Breast epithelium (tissue), 4 donors: ENCODE measurements around the gene TNFAIP1. TPM values are rescaled to one million over a fixed set of nuclear protein-coding genes. Genes with fewer than 3 reads are reported as not detected.

Experiments
- DNase-seq, 2 donors: peaks; one replicate each; pipeline ENCODE4 v3.0.0-alpha.2; 2019; ENCODE audit warnings: low spot score in 2 of 2
- H3K27ac ChIP-seq, 2 donors: fragments of 200-600 bp; sonication (generic) in 1 of 2; one replicate each; pipeline ENCODE4 v1.5.1; 2016 to 2019; ENCODE audit warnings: mild to moderate bottlenecking in 1 of 2
- H3K27me3 ChIP-seq, 2 donors: fragments of 200-600 bp; sonication (generic) in 1 of 2; one replicate each; pipeline versions ENCODE4 v1.5.1 to v1.6.0; 2017 to 2019; ENCODE audit warnings: control low read depth in 1 of 2, mild to moderate bottlenecking in 1 of 2
- H3K36me3 ChIP-seq: fragments of 200-600 bp; one replicate; pipeline ENCODE4 v1.5.1; 2019
- H3K4me1 ChIP-seq, 2 donors: fragments of 200-600 bp; sonication (generic); one replicate each; pipeline ENCODE4 v1.5.1; 2016 to 2019; ENCODE audit warnings: control low read depth in 1 of 2
- H3K4me3 ChIP-seq, 3 donors: fragments of 200-600 bp; sonication (generic); 1 replicate in 2 of 3; 2 replicates in 1 of 3; pipeline ENCODE4 v1.5.1; 2016 to 2019; ENCODE audit warnings: mild to moderate bottlenecking in 3 of 3, moderate library complexity in 2 of 3
- H3K9me3 ChIP-seq, 2 donors: fragments of 200-600 bp; sonication (generic) in 1 of 2; one replicate each; pipeline ENCODE4 v1.5.1; 2016 to 2019; ENCODE audit warnings: control low read depth in 1 of 2
- CTCF ChIP-seq, 3 donors: fragments of 450-650 bp; IDR thresholded peaks; one replicate each; pipeline ENCODE4 v1.5.1; 2016 to 2017; ENCODE audit warnings: antibody characterized with exemption in 3 of 3, mild to moderate bottlenecking in 3 of 3, moderate library complexity in 3 of 3
- POLR2A ChIP-seq: fragments of 450-650 bp; IDR thresholded peaks from one replicate; pipeline ENCODE4 v1.6.1; 2016; ENCODE audit warnings: antibody characterized with exemption, mild to moderate bottlenecking, moderate library complexity
- POLR2AphosphoS5 ChIP-seq, 3 donors: sonication (generic); formaldehyde crosslinking; IDR thresholded peaks; one replicate each; pipeline ENCODE4 v1.6.1; 2017; ENCODE audit warnings: antibody characterized with exemption in 3 of 3
- intact Hi-C: fragments of 100-400 bp; cut with DNase I; formaldehyde crosslinking; loops from one replicate; pipeline ENCODE4 v1.15.1; 2023; ENCODE audit warnings: low total_unique reads
- total RNA-seq, 3 donors: library from RNA; depleted of rRNA; stranded (reverse); fragments of >200 nt; gene quantifications; one replicate each; pipeline ENCODE4 v1.1.0, GENCODE V29; 2016

TNFAIP1 gene
- total RNA-seq, 3 donors from 2014 or later, result 15.5 to 31.9 (median 28.5) TPM

- Histone ChIP-seq H3K4me3 (no peak overlapping the region), H3K27ac (no peak overlapping the region), H3K27me3 (no peaks in the 10 kb centered on the region), H3K36me3 (no peaks in the 10 kb centered on the region), H3K4me1 (no peaks in the 10 kb centered on the region), H3K9me3 (no peaks in the 10 kb centered on the region)
- intact Hi-C loops, result no loop called here
- TF ChIP-seq CTCF (IDR thresholded peaks at IDR 0.05) (no peak), POLR2A (no peak), POLR2AphosphoS5 (IDR thresholded peaks at IDR 0.05) (no peak)
- peak in 1 of 2 donors; percentile 35 for DNase-seq
These were observed 52.5 kb downstream of the TNFAIP1 start for GRCh38 chr17:28388106-28388505.

GRCh38 chr17:28390141-28390540 is 54.6 kb downstream of the TNFAIP1 start:
- H3K9me3 ChIP-seq, result no peaks in the 10 kb centered on the region
- intact Hi-C loops, result no loop called here
- DNase-seq, result no peak
- TF ChIP-seq POLR2AphosphoS5 (IDR thresholded peaks at IDR 0.05) (no peak), POLR2A (no peak), CTCF (IDR thresholded peaks at IDR 0.05) (no peak)
- no peaks in the 10 kb centered on the region for H3K4me1 ChIP-seq
- no peak overlapping the region for H3K27ac ChIP-seq
- H3K27me3 ChIP-seq, result no peaks in the 10 kb centered on the region
- no peak overlapping the region for H3K4me3 ChIP-seq
- H3K36me3 ChIP-seq, result no peaks in the 10 kb centered on the region

- Histone ChIP-seq H3K4me1 (no peaks in the 10 kb centered on the region), H3K36me3 (no peaks in the 10 kb centered on the region), H3K9me3 (no peaks in the 10 kb centered on the region), H3K27ac (no peak overlapping the region), H3K4me3 (no peak overlapping the region), H3K27me3 (no peaks in the 10 kb centered on the region)
- intact Hi-C loops, result no loop called here
- no peak for DNase-seq
- TF ChIP-seq CTCF (IDR thresholded peaks at IDR 0.05) (no peak), POLR2A (no peak), POLR2AphosphoS5 (IDR thresholded peaks at IDR 0.05) (no peak)
These were observed 55.0 kb downstream of the TNFAIP1 start for GRCh38 chr17:28390563-28390962.

- DNase-seq, result no peak
- H3K9me3 ChIP-seq, result no peaks in the 10 kb centered on the region
- no peak overlapping the region for H3K4me3 ChIP-seq
- H3K27me3 ChIP-seq, result no peaks in the 10 kb centered on the region
- H3K27ac ChIP-seq, result no peak overlapping the region
- no peaks in the 10 kb centered on the region for H3K4me1 ChIP-seq
- H3K36me3 ChIP-seq, result no peaks in the 10 kb centered on the region
- intact Hi-C loops, result no loop called here
- TF ChIP-seq POLR2A (no peak), CTCF (IDR thresholded peaks at IDR 0.05) (no peak), POLR2AphosphoS5 (IDR thresholded peaks at IDR 0.05) (no peak)
These were observed 55.4 kb downstream of the TNFAIP1 start for GRCh38 chr17:28390984-28391383.

- H3K27ac ChIP-seq, result no peak overlapping the region
- H3K36me3 ChIP-seq, result no peaks in the 10 kb centered on the region
- H3K9me3 ChIP-seq, result no peaks in the 10 kb centered on the region
- TF ChIP-seq POLR2A, result no peak
- TF ChIP-seq CTCF (IDR thresholded peaks at IDR 0.05), result no peak
- TF ChIP-seq POLR2AphosphoS5 (IDR thresholded peaks at IDR 0.05), result no peak
- intact Hi-C loops, result no loop called here
- no peak overlapping the region for H3K4me3 ChIP-seq
- H3K27me3 ChIP-seq, result no peaks in the 10 kb centered on the region
- no peaks in the 10 kb centered on the region for H3K4me1 ChIP-seq
- DNase-seq, result no peak
These were observed 55.8 kb downstream of the TNFAIP1 start for GRCh38 chr17:28391401-28391800.
